ENCODE results near the gene OTOG. TPM values are rescaled to one million over a fixed set of nuclear protein-coding genes. Genes with fewer than 3 reads are reported as not detected.

The OTOG gene
- total RNA-seq, 1 donor from 2014 or later = 1.5 TPM

GRCh38 chr11:17639091-17639490, 92.0 kb downstream of the OTOG start:
- TF ChIP-seq CTCF (IDR thresholded peaks at IDR 0.05; ENCODE audit: unreplicated experiment) = no peak
- no peak for DNase-seq (ENCODE audit: low spot score, unreplicated experiment)
- Mint-ChIP-seq H3K4me1 (ENCODE audit: low read depth) (no peaks in the 10 kb centered on the region), H3K36me3 (ENCODE audit: insufficient read depth) (no peaks in the 10 kb centered on the region), H3K9me3 (ENCODE audit: low read depth) (no peaks in the 10 kb centered on the region), H3K27ac (no peak overlapping the region), H3K4me3 (ENCODE audit: low read depth) (no peak overlapping the region), H3K27me3 (peaks cover 13% of the 10 kb centered on the region)

DNA sequence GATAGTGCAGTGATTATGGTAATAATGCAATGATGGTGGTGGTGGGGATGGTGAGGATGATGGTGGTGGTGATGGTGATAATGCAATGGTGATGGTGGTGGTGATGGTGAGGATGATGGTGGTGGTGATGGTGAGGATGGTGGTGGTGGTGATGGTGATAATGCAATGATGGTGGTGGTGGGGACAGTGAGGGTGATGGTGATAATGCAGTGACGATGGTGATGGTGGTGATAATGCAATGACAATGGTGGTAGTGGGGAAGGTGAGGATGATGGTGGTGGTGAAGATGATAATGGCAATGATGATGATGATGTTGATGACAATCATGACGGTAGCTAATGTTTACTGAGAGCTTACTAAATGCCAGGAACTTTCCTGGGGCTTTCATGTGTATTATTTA, 92.7 kb downstream of the OTOG start:
- Mint-ChIP-seq H3K4me1 (ENCODE audit: low read depth) (no peaks in the 10 kb centered on the region), H3K9me3 (ENCODE audit: low read depth) (no peaks in the 10 kb centered on the region), H3K4me3 (ENCODE audit: low read depth) (no peak overlapping the region), H3K27ac (no peak overlapping the region), H3K27me3 (peaks cover 13% of the 10 kb centered on the region), H3K36me3 (ENCODE audit: insufficient read depth) (no peaks in the 10 kb centered on the region)
- no peak for DNase-seq (ENCODE audit: low spot score, unreplicated experiment)
- no peak for TF ChIP-seq CTCF (IDR thresholded peaks at IDR 0.05; ENCODE audit: unreplicated experiment)

- no peaks in the 10 kb centered on the region for H3K36me3 Mint-ChIP-seq (ENCODE audit: insufficient read depth)
- H3K27ac Mint-ChIP-seq = no peak overlapping the region
- DNase-seq (ENCODE audit: low spot score, unreplicated experiment) = no peak
- no peak overlapping the region for H3K4me3 Mint-ChIP-seq (ENCODE audit: low read depth)
- H3K9me3 Mint-ChIP-seq (ENCODE audit: low read depth) = no peaks in the 10 kb centered on the region
- H3K4me1 Mint-ChIP-seq (ENCODE audit: low read depth) = no peaks in the 10 kb centered on the region
- peaks cover 13% of the 10 kb centered on the region for H3K27me3 Mint-ChIP-seq
- no peak for TF ChIP-seq CTCF (IDR thresholded peaks at IDR 0.05; ENCODE audit: unreplicated experiment)
Measured at GRCh38 chr11:17640493-17641164, 93.6 kb downstream of the OTOG start.

GRCh38 chr11:17641792-17642350, 94.8 kb downstream of the OTOG start:
- H3K4me1 Mint-ChIP-seq (ENCODE audit: low read depth) = no peaks in the 10 kb centered on the region
- no peak overlapping the region for H3K4me3 Mint-ChIP-seq (ENCODE audit: low read depth)
- H3K36me3 Mint-ChIP-seq (ENCODE audit: insufficient read depth) = no peaks in the 10 kb centered on the region
- DNase-seq (ENCODE audit: low spot score, unreplicated experiment) = no peak
- H3K27ac Mint-ChIP-seq = no peak overlapping the region
- H3K27me3 Mint-ChIP-seq = peaks cover 13% of the 10 kb centered on the region
- TF ChIP-seq CTCF (IDR thresholded peaks at IDR 0.05; ENCODE audit: unreplicated experiment) = no peak
- no peaks in the 10 kb centered on the region for H3K9me3 Mint-ChIP-seq (ENCODE audit: low read depth)

DNA sequence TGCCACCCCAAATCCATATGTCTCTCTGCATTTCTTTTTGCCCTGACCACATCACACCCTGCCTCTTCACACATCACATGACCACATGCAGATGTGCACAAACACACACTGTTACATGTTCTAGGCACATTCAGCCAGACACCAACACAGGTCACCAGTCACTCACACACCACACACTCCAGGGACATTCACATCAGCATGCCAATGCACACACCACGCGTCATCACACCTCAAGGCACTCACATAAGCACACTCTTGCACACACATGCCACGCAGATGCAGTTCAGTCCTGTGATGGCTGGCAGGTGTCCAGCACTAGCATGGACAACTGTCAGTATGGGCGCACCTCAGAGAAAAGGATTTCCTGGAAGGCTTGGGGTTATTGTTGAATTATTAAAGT, 95.3 kb downstream of the OTOG start:
- H3K27ac Mint-ChIP-seq = no peak overlapping the region
- H3K4me3 Mint-ChIP-seq (ENCODE audit: low read depth) = no peak overlapping the region
- DNase-seq (ENCODE audit: low spot score, unreplicated experiment) = no peak
- H3K27me3 Mint-ChIP-seq = peaks cover 12% of the 10 kb centered on the region
- no peaks in the 10 kb centered on the region for H3K4me1 Mint-ChIP-seq (ENCODE audit: low read depth)
- no peaks in the 10 kb centered on the region for H3K9me3 Mint-ChIP-seq (ENCODE audit: low read depth)
- no peak for TF ChIP-seq CTCF (IDR thresholded peaks at IDR 0.05; ENCODE audit: unreplicated experiment)
- no peaks in the 10 kb centered on the region for H3K36me3 Mint-ChIP-seq (ENCODE audit: insufficient read depth)

Measured in progenitor cell of endocrine pancreas (in vitro differentiated cells).